HepG2 (cell line): ENCODE measurements around the gene ZSWIM6. TPM values are rescaled to one million over a fixed set of nuclear protein-coding genes. Genes with fewer than 3 reads are reported as not detected.

Experiments
- ADNP ChIP-seq: sonication (generic); formaldehyde crosslinking; IDR thresholded peaks from 2 replicates; pipeline ENCODE4 v1.4.0; 2020; ENCODE audit warnings: missing genetic modification reagents
- FOSL2 ChIP-seq: sonication (generic); formaldehyde crosslinking; IDR thresholded peaks from 2 replicates; pipeline ENCODE4 v1.4.0; 2020; ENCODE audit warnings: missing genetic modification reagents
- HIVEP1 ChIP-seq: sonication (generic); formaldehyde crosslinking; IDR thresholded peaks from 2 replicates; pipeline ENCODE4 v1.4.0; 2020; ENCODE audit warnings: mild to moderate bottlenecking, missing genetic modification reagents
- HNRNPLL ChIP-seq: fragments of 200-400 bp; formaldehyde crosslinking; IDR thresholded peaks from 2 replicates; pipeline ENCODE4 v1.6.1; 2017; ENCODE audit warnings: mild to moderate bottlenecking, low read depth, low read length; ENCODE audit not compliant: poor library complexity, severe bottlenecking
- MED13 ChIP-seq: sonication (generic); formaldehyde crosslinking; IDR thresholded peaks from 2 replicates; pipeline ENCODE4 v1.5.0; 2020; ENCODE audit warnings: missing genetic modification reagents
- TBX2 ChIP-seq: sonication (generic); formaldehyde crosslinking; IDR thresholded peaks from 2 replicates; pipeline ENCODE4 v1.5.0; 2020; ENCODE audit warnings: missing genetic modification reagents, mild to moderate bottlenecking, borderline replicate concordance
- ZNF331 ChIP-seq: sonication (generic); formaldehyde crosslinking; IDR thresholded peaks from 2 replicates; pipeline ENCODE4 v1.4.0; 2020; ENCODE audit warnings: missing genetic modification reagents
- ZNF337 ChIP-seq: sonication (generic); formaldehyde crosslinking; IDR thresholded peaks from 2 replicates; pipeline ENCODE4 v1.5.1; 2020; ENCODE audit warnings: missing genetic modification reagents, low read depth, mild to moderate bottlenecking, borderline replicate concordance
- ZSCAN5A ChIP-seq: sonication (generic); formaldehyde crosslinking; IDR thresholded peaks from 2 replicates; pipeline ENCODE4 v1.8.0; 2022; ENCODE audit warnings: mild to moderate bottlenecking, missing genetic modification reagents, borderline replicate concordance
- polyA plus RNA-seq, 8 experiments: library from polyadenylated mRNA; depleted of rRNA in 3 of 8; stranded (reverse) in 7 of 8; unstranded in 1 of 8; fragments of >200 nt; fragmentation: Illumina TruSeq in 4 of 8; extraction: Trizol in 4 of 8; gene quantifications; 2 replicates each; pipeline versions ENCODE4 v1.2.1 to v1.2.3, GENCODE V29; 2011 to 2016; ENCODE audit warnings: low read depth in 4 of 8, missing spikeins in 1 of 8, mixed read lengths in 1 of 8; ENCODE audit not compliant: insufficient read depth in 1 of 8
- total RNA-seq, 5 experiments: library from RNA; depleted of rRNA; stranded (reverse); fragments of >200 nt; fragmentation: Illumina TruSeq; extraction: Trizol; gene quantifications; 2 replicates each; pipeline ENCODE4 v1.2.3, GENCODE V29; 2016; ENCODE audit warnings: low read depth in 1 of 5
- TF ChIP-seq, protein P1 (sequence below): sonication (generic); formaldehyde crosslinking; IDR thresholded peaks from 2 replicates; pipeline ENCODE4 v1.4.0; 2020; ENCODE audit warnings: mild to moderate bottlenecking, missing genetic modification reagents
- TF ChIP-seq, protein P2 (sequence below): sonication (generic); formaldehyde crosslinking; IDR thresholded peaks from 2 replicates; pipeline ENCODE4 v1.5.1; 2020; ENCODE audit warnings: missing genetic modification reagents, mild to moderate bottlenecking, borderline replicate concordance
- TF ChIP-seq, protein P3 (sequence below): sonication (generic); formaldehyde crosslinking; conservative IDR thresholded peaks from 2 replicates; pipeline ENCODE4 v1.4.0; 2020; ENCODE audit warnings: missing genetic modification reagents
- TF ChIP-seq, protein P4 (sequence below): fragments of 450-650 bp; IDR thresholded peaks from 2 replicates; pipeline ENCODE4 v1.6.1; 2017

ZSWIM6 gene
- total and polyA plus RNA-seq, 2 of the 13 experiments (the other 11 are each of a cell fraction or from before 2014, with no cell fraction given), result 0.82 to 1.9 TPM

GRCh38 chr5:61331407-61332357, at the start of gene ZSWIM6 (continued):
- TF ChIP-seq ZSCAN5A (CRISPR knock-in tag) (no peak), ZNF337 (CRISPR knock-in tag) (no peak), HNRNPLL (peak; percentile 14), ADNP (no peak), FOSL2 (CRISPR knock-in tag) (peak; percentile 9; the same call in 1 of the 2 replicates), MED13 (no peak), TBX2 (CRISPR knock-in tag) (no peak), HIVEP1 (CRISPR knock-in tag) (0 out of 2 replicates have a peak, but pooled peaks have one; percentile 25), ZNF331 (CRISPR knock-in tag) (no peak)
- TF ChIP-seq, protein P1, sequence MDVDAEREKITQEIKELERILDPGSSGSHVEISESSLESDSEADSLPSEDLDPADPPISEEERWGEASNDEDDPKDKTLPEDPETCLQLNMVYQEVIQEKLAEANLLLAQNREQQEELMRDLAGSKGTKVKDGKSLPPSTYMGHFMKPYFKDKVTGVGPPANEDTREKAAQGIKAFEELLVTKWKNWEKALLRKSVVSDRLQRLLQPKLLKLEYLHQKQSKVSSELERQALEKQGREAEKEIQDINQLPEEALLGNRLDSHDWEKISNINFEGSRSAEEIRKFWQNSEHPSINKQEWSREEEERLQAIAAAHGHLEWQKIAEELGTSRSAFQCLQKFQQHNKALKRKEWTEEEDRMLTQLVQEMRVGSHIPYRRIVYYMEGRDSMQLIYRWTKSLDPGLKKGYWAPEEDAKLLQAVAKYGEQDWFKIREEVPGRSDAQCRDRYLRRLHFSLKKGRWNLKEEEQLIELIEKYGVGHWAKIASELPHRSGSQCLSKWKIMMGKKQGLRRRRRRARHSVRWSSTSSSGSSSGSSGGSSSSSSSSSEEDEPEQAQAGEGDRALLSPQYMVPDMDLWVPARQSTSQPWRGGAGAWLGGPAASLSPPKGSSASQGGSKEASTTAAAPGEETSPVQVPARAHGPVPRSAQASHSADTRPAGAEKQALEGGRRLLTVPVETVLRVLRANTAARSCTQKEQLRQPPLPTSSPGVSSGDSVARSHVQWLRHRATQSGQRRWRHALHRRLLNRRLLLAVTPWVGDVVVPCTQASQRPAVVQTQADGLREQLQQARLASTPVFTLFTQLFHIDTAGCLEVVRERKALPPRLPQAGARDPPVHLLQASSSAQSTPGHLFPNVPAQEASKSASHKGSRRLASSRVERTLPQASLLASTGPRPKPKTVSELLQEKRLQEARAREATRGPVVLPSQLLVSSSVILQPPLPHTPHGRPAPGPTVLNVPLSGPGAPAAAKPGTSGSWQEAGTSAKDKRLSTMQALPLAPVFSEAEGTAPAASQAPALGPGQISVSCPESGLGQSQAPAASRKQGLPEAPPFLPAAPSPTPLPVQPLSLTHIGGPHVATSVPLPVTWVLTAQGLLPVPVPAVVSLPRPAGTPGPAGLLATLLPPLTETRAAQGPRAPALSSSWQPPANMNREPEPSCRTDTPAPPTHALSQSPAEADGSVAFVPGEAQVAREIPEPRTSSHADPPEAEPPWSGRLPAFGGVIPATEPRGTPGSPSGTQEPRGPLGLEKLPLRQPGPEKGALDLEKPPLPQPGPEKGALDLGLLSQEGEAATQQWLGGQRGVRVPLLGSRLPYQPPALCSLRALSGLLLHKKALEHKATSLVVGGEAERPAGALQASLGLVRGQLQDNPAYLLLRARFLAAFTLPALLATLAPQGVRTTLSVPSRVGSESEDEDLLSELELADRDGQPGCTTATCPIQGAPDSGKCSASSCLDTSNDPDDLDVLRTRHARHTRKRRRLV (CRISPR knock-in tag), result no peak
- TF ChIP-seq, protein P2, sequence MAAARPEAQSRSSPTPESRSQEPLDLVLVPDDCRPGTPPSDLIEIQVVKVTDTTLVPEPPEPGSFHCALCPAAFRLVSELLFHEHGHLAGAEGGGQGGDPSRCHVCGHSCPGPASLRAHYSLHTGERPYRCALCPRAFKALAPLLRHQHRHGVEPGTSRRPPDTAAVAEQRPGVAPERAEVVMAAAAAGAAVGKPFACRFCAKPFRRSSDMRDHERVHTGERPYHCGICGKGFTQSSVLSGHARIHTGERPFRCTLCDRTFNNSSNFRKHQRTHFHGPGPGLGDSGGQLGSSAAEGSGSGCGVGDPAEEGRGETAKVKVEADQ (CRISPR knock-in tag), result peak; percentile 84; the same call in 1 of the 2 replicates
- TF ChIP-seq, protein P3, sequence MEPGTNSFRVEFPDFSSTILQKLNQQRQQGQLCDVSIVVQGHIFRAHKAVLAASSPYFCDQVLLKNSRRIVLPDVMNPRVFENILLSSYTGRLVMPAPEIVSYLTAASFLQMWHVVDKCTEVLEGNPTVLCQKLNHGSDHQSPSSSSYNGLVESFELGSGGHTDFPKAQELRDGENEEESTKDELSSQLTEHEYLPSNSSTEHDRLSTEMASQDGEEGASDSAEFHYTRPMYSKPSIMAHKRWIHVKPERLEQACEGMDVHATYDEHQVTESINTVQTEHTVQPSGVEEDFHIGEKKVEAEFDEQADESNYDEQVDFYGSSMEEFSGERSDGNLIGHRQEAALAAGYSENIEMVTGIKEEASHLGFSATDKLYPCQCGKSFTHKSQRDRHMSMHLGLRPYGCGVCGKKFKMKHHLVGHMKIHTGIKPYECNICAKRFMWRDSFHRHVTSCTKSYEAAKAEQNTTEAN (CRISPR knock-in tag), result no peak
- TF ChIP-seq, protein P4, sequence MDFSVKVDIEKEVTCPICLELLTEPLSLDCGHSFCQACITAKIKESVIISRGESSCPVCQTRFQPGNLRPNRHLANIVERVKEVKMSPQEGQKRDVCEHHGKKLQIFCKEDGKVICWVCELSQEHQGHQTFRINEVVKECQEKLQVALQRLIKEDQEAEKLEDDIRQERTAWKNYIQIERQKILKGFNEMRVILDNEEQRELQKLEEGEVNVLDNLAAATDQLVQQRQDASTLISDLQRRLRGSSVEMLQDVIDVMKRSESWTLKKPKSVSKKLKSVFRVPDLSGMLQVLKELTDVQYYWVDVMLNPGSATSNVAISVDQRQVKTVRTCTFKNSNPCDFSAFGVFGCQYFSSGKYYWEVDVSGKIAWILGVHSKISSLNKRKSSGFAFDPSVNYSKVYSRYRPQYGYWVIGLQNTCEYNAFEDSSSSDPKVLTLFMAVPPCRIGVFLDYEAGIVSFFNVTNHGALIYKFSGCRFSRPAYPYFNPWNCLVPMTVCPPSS, result no peak
